Loucy (cell line): ENCODE data around the gene MYL3.

Source experiments
- H2AFZ ChIP-seq: fragments of 200-600 bp; sonication (generic); 2 replicates; pipeline ENCODE4 v1.6.0; 2016; ENCODE audit warnings: antibody characterized with exemption, mild to moderate bottlenecking, low read length, moderate library complexity
- H3F3A ChIP-seq: fragments of 200-600 bp; 2 replicates; pipeline ENCODE4 v1.6.0; 2016; ENCODE audit warnings: antibody characterized with exemption, low read depth, mild to moderate bottlenecking
- H3K27me3 ChIP-seq: fragments of 200-600 bp; sonication (generic); 2 replicates; pipeline ENCODE4 v1.6.1; 2014; ENCODE audit warnings: low read length, mild to moderate bottlenecking; ENCODE audit not compliant: insufficient read depth, poor library complexity, severe bottlenecking
- H3K36me3 ChIP-seq: fragments of 200-600 bp; sonication (generic); 2 replicates; pipeline ENCODE4 v1.6.1; 2016; ENCODE audit warnings: low read length; ENCODE audit not compliant: insufficient read depth
- H3K4me1 ChIP-seq: fragments of 200-600 bp; sonication (generic); 2 replicates; pipeline ENCODE4 v1.5.1; 2014; ENCODE audit warnings: low read length, mild to moderate bottlenecking; ENCODE audit not compliant: insufficient read depth, poor library complexity, severe bottlenecking
- H3K4me2 ChIP-seq: fragments of 200-600 bp; sonication (generic); 2 replicates; pipeline ENCODE4 v1.6.0; 2014; ENCODE audit warnings: antibody characterized with exemption, low read length, low read depth, mild to moderate bottlenecking; ENCODE audit not compliant: poor library complexity, severe bottlenecking
- H3K4me3 ChIP-seq: fragments of 200-600 bp; sonication (generic); 2 replicates; pipeline ENCODE4 v1.5.1; 2014; ENCODE audit warnings: low read length, mild to moderate bottlenecking, mixed read lengths; ENCODE audit not compliant: poor library complexity, severe bottlenecking
- H3K79me2 ChIP-seq: fragments of 200-600 bp; sonication (generic); 2 replicates; pipeline ENCODE4 v1.6.1; 2014; ENCODE audit warnings: low read length; ENCODE audit not compliant: insufficient read depth
- H3K9ac ChIP-seq: fragments of 200-600 bp; sonication (generic); 2 replicates; pipeline ENCODE4 v1.6.0; 2014; ENCODE audit warnings: mild to moderate bottlenecking, low read depth, low read length, moderate library complexity; ENCODE audit not compliant: poor library complexity, severe bottlenecking
- H3K9me2 ChIP-seq: fragments of 200-600 bp; sonication (generic); replicated peaks from 2 replicates; pipeline ENCODE4 v1.6.1; 2016; ENCODE audit warnings: low read depth, low read length, mixed read lengths
- H3K9me3 ChIP-seq: fragments of 200-600 bp; sonication (generic); 2 replicates; pipeline ENCODE4 v1.6.1; 2014; ENCODE audit warnings: mild to moderate bottlenecking, antibody characterized with exemption, low read length, low read depth; ENCODE audit not compliant: insufficient read depth
- H4K20me1 ChIP-seq: fragments of 200-600 bp; sonication (generic); 2 replicates; pipeline ENCODE4 v1.6.0; 2014; ENCODE audit warnings: antibody characterized with exemption, low read length, mild to moderate bottlenecking; ENCODE audit not compliant: insufficient read depth, poor library complexity, severe bottlenecking
- CTCF ChIP-seq: fragments of 200-600 bp; sonication (generic); conservative IDR thresholded peaks from 2 replicates; pipeline ENCODE4 v1.5.1; 2014; ENCODE audit warnings: mild to moderate bottlenecking, antibody characterized with exemption, low read length
- EZH2phosphoT487 ChIP-seq: fragments of 200-600 bp; IDR thresholded peaks from 2 replicates; pipeline ENCODE4 v1.6.1; 2018; ENCODE audit warnings: antibody characterized with exemption, mild to moderate bottlenecking, moderate library complexity, borderline replicate concordance

MYL3 gene

GRCh38 chr3:46905213-46905560, 41.9 kb upstream of the MYL3 start:
- Histone ChIP-seq H3K9me2 (no peaks in the 10 kb centered on the region), H3K9me3 (no peaks in the 10 kb centered on the region)

GRCh38 chr3:46904303-46905212, 41.3 kb upstream of the MYL3 start:
- Histone ChIP-seq H3K4me3 (no peak overlapping the region), H3K4me2 (no peak overlapping the region), H2AFZ (no peak overlapping the region), H3K27me3 (no peaks in the 10 kb centered on the region), H3K79me2 (no peaks in the 10 kb centered on the region), H3K9ac (no peak overlapping the region), H3K9me3 (no peaks in the 10 kb centered on the region), H3K4me1 (peaks cover 4% of the 10 kb centered on the region), H4K20me1 (no peaks in the 10 kb centered on the region), H3K36me3 (no peaks in the 10 kb centered on the region), H3K9me2 (no peaks in the 10 kb centered on the region), H3F3A (no peaks in the 10 kb centered on the region)
- TF ChIP-seq EZH2phosphoT487 (no peak), CTCF (no peak)

More at GRCh38 chr3:46905213-46905560, 41.9 kb upstream of the MYL3 start:
- Histone ChIP-seq H2AFZ (no peak overlapping the region), H3K4me2 (no peak overlapping the region), H3F3A (no peaks in the 10 kb centered on the region), H3K9ac (no peak overlapping the region), H3K4me3 (no peak overlapping the region), H3K36me3 (no peaks in the 10 kb centered on the region), H3K4me1 (peaks cover 4% of the 10 kb centered on the region), H4K20me1 (no peaks in the 10 kb centered on the region), H3K27me3 (no peaks in the 10 kb centered on the region), H3K79me2 (no peaks in the 10 kb centered on the region)
- TF ChIP-seq EZH2phosphoT487: no peak
- TF ChIP-seq CTCF: no peak

- no peak overlapping the region for H3K4me2 ChIP-seq
- H3K36me3 ChIP-seq: no peaks in the 10 kb centered on the region
- no peak for TF ChIP-seq CTCF
- no peak for TF ChIP-seq EZH2phosphoT487
- H3F3A ChIP-seq: no peaks in the 10 kb centered on the region
- H2AFZ ChIP-seq: no peak overlapping the region
- H3K4me1 ChIP-seq: no peaks in the 10 kb centered on the region
- no peaks in the 10 kb centered on the region for H3K27me3 ChIP-seq
- no peaks in the 10 kb centered on the region for H3K9me3 ChIP-seq
- no peaks in the 10 kb centered on the region for H3K9me2 ChIP-seq
- no peak overlapping the region for H3K9ac ChIP-seq
- no peaks in the 10 kb centered on the region for H4K20me1 ChIP-seq
- H3K79me2 ChIP-seq: no peaks in the 10 kb centered on the region
- H3K4me3 ChIP-seq: no peak overlapping the region
These were observed 40.4 kb upstream of the MYL3 start for GRCh38 chr3:46903341-46904302.
